Stimulated activated CD8-positive, alpha-beta memory T cell treated with anti-CD3 and anti-CD28 coated beads, Interleukin-4, amount 100 ng/mL, for 4 hours (primary cell): Measurements from ENCODE around the gene VOPP1.

Experiments used
- DNase-seq, 2 donors: peaks; one replicate each; pipeline ENCODE4 v3.0.0-alpha.2; 2020; ENCODE audit warnings: low read depth in 2 of 2, low spot score in 1 of 2

Gene VOPP1

GRCh38 chr7:55533050-55533728 lies 39.1 kb downstream of the VOPP1 start:
- peak; percentile 44 to 56 for DNase-seq

DNA sequence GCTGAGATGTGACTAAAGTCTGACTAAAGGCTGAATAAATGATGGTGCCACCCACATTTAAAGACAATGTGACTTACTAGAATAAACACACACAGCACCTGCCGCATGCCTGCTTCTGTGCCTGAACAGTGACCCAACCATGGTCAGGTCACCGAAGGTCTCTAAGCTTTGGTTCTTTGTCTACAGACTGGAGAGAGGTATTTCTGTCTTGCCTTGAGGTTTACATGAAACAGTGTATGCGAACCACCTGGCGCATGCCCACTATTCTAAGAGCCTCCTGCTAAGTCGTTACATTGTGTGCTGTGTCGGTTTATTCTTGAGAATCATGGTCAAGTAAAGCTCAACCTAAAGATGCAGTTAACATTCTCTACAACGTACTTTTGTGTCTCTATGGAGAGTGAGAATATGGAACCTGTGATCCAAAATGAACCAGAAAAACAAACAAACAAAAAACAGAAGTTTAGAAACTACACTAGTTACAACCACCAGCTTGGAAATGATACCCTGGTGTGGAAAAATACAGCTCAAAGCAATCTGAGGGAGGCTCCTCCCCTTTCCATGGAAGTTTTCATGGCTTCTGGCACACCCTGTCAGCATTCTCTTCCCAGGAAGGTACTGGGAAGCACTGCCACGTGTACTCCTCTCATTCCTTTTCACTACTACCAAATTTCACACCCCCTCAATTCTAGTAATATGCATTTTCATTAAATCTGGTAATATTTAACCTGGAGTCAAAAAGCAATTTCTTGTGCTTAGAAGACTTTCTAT lies 40.0 kb downstream of the VOPP1 start:
- DNase-seq, result no peak

DNA sequence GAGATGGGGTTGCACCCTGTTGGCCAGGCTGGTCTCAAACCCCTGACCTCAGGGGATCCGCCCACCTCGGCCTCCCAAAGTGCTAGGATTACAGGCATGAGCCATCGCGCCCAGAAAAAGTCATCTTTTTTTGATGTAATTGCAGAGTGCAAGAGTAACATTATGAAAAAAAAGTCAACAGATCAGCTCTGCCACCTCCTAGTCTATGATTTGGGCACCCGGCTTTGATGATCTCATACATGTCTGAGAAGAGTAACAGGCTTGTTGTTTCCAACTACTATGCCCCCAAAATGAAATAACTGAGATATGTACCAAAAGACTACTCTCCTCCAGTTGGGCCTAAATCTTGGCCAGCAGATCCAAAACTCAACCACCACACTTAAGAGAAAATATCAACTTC lies 40.8 kb downstream of the VOPP1 start:
- DNase-seq, result no peak

DNA sequence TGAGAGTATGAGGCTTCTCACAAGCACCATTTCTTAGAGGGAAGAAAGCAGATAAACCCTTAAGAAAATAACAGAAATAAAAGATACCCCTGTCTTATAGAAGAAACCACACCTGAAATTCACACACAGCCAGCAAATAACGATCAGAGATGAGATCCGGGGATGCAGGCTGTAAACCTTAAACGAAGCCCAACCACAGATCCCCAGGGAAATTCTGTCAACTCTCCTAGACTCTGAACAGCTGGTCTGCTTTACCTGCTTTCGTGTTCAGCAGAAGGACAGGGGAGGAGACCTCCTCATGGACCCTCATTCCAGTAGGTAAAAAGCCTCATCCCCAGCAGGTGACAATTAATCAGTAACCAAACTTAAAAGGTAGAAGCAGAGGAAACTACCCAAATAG lies 45.0 kb downstream of the VOPP1 start:
- DNase-seq, result no peak

- DNase-seq, result no peak
Measured at GRCh38 chr7:55526770-55527169, 45.5 kb downstream of the VOPP1 start.

- DNase-seq, result no peak
Measured at GRCh38 chr7:55526329-55526728, 46.0 kb downstream of the VOPP1 start.

- no peak for DNase-seq
Measured at GRCh38 chr7:55524558-55525310, 47.6 kb downstream of the VOPP1 start.

- DNase-seq, result no peak
Measured at GRCh38 chr7:55523366-55523765, 48.9 kb downstream of the VOPP1 start.

DNA sequence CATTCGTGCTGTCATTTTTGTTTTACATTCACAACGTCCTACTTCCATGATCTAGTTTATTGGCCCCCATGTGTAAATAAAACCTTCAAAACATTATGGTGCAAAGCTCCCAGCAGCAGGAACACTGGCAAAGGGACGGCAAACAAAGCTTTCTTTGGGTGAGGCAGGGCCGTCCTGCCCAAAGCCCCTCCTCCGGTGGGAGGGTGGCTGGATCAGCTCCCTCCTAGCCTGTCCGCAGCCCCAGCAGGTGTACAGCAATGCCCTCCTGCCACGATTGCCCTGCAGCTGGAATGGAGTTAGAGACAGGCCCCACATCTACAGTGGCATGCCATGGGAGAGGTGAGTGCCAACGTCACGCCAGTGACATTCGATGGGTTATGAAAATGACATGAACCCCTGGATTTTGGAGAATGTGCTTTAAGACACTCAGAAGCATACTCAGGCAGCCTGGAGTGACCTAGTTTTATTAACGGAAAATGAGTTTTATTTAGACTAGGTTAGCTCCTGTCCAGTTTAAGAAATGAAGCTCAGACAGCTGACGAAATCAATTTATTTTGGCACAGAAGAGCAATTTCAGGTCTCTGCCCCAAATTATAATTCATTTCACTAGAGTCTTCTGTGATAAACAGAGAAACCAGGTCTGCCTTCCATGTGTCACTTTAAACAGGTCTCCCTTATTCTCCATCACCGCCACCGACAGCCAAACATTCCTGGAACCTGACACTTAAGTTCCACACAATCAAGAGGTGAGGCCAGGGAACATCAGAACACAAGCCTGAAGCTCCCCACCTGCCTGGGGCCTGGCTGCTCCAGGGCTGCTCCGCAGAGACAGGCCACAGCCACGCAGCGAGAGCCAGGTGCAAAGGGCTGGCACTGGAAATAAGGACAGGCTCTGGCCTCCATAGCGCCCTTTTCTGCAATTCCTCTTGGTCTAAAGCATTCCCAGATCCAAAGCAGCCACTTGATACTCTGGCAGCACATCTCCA lies 50.1 kb downstream of the VOPP1 start:
- no peak for DNase-seq

DNA sequence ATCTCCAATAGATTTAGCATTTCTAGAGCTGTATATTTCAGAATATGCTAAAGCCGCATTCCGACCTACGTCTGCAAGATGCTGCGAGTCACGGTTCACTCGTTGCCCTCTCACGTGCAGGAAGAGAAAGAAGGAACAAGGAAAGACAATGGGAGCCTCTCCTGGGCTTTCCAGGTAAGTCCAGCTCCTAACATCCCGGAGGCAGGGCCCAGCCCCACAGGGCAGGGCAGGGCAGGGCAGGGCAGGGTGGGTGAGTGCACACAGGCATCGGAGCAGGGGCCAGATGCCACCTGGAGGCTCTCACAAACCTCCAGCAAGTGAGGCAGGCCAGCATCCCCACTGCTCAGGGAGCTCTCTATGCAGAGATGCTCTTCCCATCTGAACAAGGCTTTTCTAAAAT lies 50.8 kb downstream of the VOPP1 start:
- no peak for DNase-seq

DNA sequence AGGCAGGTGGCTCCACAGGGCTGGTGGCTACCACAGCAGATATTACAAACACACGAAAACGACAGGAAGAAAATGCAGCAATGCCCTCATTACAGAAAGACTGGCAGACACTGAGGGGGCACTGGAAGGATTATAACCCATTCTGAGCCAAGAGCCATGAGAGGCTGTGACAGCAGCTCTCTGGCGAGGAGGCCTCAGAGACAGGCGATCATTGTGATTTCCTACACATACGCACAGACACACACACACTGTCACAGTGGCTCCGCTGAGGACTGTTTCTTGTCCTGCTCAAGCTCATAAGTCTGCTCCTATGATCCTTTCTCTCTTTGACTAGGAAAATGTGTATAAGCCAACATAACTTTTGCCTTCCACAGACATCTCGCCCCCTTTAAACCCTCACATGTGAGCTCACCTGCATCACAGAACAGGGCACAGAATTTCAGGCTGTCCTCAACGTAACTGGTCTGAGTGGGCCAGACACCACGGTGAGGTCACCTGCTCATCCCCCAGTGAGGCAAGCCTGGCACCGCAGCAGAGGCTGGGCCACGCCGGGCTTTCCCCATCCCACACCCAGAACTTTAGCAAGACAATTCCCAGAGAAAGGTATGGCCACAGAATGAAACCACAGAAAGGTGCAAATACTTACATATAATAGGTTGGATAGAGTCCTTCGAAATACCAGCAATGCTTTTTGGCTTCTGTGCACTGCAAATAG lies 51.7 kb downstream of the VOPP1 start:
- DNase-seq, result no peak

DNA sequence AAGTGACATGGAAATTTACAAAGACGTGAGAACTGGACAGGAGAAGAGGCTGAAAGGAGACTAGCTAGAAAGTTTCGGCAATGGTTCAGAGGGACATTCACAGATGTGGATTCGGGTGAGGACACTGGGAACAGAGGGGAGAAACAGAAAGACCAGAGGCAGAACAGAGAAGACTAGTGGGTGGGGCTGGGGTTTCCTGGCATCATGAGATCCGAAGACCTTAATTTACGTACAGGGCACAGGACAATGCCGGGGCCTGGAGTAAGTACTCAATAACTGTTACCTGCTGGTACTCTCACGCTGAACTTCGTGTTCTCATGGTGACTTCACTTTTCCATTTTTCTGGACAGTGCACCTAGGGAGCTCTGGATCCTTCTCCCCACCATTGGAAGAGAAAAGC lies 53.5 kb downstream of the VOPP1 start:
- DNase-seq, result no peak

GRCh38 chr7:55517936-55518689 lies 54.2 kb downstream of the VOPP1 start:
- DNase-seq, result no peak

DNA sequence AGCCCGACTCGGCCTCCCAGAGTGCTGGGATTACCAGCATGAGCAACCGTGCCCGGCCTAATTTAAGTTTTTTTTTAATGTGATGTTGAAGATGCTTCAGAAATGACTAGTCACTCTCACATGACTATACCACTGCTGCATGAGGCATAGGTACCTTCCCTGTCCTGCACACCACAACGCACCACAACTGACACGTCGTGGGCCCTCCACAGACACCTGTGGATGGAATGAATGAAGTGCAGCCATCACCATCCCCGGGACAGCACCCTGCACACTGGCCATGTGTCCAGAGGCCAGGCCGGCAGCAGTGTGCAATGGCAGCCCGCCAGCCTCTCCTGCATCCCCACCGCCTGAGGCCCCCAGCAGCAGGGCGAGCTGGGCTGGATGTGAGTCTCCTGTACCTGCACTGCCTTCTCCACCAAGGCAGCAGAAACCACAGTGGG lies 55.1 kb downstream of the VOPP1 start:
- no peak for DNase-seq

DNA sequence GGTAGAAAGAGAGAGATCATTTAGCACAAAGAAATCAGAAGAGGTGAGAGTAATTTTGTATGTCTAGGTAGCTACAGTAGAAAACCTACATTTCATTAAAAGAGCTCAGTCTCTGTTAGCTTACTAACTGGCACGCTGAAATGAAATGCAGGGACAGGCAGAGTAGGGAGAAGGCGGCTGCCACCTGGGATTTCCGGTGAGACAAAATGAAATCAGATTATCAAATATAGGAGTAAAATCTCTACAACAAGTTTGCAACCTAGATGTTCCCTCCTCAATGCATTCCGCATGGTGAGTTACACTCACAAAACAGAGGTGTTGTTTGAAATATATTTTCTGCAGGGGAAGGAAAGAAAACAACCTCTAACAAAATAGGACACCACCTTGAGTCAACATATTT lies 55.9 kb downstream of the VOPP1 start:
- no peak for DNase-seq

DNA sequence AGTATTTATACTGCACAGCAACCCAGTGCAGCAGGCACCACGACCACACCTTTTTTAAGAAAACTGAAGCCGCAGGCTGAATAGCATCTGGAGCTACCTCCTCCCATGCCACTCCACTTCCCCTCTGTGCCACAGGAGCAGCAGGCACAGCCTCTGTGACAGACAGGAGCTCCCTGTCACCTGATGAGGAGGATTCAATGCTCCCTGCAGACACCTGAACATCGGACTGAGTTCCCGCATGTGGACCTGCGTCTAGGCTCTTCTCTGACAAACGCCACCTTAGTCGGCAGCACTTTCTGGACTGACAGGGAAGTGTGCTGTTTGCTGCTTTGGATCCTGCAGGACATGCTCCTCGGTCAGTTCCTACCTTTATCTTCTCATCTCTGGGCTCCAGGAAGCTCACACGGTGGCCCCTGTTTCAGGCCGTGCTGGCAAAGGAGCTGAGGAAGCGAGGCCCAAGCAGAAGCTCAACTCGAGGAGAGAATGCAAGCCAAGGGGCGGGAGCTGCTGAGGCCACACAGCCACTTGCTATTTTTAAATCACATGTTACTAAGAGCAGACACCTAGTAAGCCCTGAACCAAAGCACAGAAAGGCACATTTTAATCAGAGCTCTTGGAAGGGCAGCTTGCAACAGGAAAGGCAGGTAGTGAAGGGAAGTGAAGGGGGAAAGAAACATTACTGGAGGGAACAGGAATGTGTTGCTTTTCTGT lies 56.6 kb downstream of the VOPP1 start:
- DNase-seq, result no peak

- DNase-seq, result no peak
Measured at GRCh38 chr7:55514546-55515265, 57.6 kb downstream of the VOPP1 start.

GRCh38 chr7:55513868-55514267 lies 58.4 kb downstream of the VOPP1 start:
- no peak for DNase-seq
